ENCODE data around the gene OSTN.
A peak's percentile ranks its signal among the peaks of the same experiment; 100 is the strongest.
"Not testable (repeated sequence)": the region's sequence is repeated elsewhere in the genome, so short reads cannot be mapped to it uniquely, and the experiment has no call there.

Gene OSTN, protein sequence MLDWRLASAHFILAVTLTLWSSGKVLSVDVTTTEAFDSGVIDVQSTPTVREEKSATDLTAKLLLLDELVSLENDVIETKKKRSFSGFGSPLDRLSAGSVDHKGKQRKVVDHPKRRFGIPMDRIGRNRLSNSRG

DNA sequence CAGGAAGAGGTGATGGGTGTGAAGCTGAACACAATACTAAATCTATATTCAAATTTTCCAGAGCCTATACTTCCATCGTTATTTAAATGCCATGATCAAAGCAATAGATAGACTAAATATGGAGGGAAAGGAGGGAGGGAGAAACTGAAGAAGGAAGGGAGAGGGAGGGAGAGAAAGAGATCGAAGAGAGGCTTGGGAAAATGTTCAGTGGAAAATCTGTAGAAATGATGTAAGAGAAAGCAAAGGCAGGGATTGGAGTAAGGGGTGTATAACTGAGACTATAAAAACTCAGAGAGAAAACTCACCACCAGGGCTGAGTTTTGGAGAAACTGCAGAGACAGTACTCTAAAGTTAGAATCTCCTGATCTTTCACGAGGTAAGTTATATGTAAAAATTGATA lies at the start of gene OSTN:
OSTN (plus strand) TSS at position 310 of the 400 bp plus-strand sequence. CDS start 13,292 bp downstream, outside the sequence.
- DNase-seq (ENCODE audit: low spot score), result no peak

DNA sequence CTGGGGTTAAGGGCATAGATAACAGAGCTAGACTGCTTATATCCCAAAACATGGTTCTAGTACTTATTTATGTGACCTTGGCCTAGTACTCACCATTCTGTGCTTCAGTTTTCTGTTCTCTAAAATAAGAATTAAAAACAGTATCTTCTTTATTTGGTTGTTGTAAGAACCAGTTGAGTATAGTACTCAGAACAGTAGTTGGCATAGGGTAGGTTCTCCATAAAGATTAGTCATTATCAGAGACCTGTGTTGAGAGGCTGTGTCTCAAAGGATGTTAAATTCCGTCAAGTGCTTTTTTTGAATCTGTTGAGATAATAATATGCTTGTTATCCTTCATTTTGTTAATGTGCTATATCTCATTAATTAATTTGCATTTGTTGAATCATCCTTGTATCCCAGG lies 47.4 kb upstream of the OSTN start:
- DNase-seq (ENCODE audit: low spot score), result no peak

DNA sequence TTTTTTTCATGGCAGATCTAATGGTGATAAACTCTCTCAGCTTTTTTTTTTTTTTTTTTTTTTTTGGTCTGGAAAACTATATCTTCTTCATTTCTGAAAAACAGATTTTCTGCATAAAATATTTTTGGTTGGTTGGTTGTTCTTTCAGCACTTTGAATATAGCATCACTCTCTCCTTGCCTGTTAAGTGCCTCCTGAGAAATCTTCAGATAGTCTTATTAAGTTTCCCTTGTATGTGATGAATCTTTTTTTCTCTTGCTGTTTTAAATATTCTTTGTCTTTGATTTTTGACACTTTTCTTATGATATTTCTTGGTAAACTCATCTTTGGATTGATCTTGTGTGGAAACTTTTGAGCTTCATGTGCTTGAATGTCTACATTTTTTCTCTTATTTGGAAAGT lies 44.2 kb upstream of the OSTN start:
- no peak for DNase-seq (ENCODE audit: low spot score)

DNA sequence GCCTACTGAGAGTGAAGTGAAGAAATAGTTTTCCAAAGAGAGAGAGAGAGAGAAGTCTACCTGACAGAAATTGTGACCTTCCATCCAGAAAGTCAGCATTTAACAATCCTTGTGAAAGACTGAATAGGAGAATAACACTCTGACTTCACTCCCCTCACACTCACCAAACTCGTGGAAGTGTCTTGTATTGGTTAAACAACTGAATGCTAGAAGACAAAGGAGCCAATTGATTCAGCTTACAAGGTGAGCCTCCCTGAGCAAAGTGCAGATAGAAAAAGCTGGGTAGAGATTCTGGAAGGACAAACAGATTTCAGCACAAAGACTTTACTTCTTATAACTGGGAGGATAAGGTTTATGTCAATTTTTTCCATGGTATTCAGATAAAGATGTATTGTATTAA lies 40.8 kb upstream of the OSTN start:
- DNase-seq (ENCODE audit: low spot score), result peak; percentile 10

DNA sequence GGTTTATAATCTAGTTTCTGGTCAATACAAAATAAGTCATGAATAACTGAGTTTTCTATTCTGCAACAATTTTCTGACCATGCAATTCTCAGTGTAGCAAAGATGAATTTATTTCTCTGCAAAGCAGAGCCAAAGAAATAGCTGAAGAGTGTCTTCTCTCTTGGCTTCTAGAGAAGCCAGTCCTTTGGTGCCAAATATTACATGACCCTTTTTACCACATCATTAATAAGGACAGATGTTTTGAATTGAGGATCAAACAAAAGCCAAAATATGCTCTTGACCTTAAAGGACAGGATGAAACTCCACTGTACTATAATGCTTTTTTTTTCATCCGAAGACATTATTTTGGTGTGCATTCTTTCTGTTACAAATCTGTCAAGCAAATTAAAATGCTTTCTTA lies 40.2 kb upstream of the OSTN start:
- DNase-seq (ENCODE audit: low spot score), result no peak

DNA sequence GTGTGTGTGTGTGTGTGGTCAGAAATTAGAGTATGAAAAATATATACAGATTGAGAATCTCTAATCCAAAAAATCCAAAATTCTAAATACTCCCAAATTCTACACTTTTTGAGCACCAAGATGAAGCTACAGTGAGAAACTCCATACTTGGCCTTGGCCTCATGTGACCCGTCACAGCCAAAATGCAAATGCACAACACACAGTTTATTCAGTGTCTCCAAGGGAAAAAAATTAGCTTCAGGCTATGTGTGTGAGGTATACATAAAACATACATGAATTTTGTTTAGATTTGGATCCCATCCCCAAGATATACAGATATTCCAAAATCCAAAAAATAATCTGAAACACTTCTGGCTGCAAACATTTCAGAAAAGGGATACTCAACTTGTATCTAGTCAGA lies 33.2 kb upstream of the OSTN start:
- no peak for DNase-seq (ENCODE audit: low spot score)

DNA sequence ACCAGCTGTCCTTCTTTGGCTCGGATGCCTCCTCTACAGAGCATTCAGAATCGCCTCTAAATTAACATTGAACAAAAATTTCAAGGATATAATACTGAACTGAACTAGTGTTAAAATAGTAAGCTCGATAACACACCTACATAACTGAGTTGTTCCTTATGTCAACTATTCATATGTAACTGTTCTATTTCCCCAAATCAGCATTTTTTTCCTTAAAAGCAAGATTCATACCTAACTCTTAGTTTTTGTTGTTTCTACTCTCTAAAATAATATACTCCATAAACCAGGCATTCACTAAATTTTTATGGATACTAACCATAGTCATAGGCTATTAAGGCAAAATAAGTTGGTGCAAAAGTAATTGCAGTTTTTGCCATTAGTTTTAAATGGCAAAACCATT lies 32.7 kb upstream of the OSTN start:
- no peak for DNase-seq (ENCODE audit: low spot score)

DNA sequence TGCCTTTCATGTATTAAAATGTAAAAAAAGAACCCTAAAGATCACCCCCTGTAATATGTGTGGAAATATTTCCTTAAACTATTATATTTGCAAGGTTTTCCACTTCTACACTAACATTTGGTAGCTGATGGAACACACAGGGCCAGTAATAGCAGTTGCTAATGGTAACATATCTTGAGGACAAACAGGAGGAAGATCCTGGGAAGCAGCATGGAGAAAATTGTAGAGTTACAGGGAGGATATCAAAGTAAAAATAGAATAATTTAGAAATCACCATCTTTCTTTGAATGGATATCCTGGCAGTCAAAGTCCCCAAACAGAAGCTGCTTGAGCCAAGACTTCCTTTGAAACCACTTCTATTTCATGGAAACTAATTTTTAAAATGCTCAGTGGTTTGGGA lies 29.5 kb upstream of the OSTN start:
- no peak for DNase-seq (ENCODE audit: low spot score)

DNA sequence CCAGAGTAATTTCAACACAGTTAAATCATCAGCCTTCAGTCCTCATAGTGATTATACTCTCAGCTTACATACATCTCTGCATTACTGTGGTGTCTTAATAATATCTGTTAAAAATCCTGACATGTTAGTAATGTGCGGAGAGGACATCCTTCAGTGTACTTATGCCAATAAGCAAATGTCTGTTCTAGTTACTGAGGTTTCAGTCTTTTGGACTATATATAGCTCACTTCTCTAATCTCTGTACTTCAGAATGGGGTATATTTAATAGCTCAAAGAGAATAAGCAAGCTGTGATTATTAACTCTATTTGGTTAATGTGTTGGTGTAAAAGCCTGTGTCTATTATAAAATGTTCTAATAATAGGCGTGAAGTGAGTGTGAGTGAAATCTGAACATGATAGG lies 28.9 kb upstream of the OSTN start:
- DNase-seq (ENCODE audit: low spot score), result no peak

DNA sequence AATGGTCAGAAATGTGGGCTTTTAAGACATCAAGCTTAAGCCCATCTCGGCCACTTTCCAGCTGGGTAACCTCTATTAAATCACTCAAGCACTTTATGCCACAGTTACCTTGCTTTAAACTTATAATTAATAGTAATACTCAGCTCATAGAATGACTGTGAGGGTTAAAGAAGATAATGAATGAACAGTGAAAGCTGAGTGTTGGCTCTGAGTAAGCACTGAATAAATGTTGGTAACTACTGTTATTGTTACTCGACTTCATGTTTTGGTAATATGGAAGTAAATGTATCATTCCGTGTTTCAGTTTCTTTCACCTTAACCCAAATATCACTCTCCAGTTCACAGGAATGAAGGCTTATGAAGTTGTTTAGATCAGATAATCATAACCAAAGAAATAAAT lies 23.9 kb upstream of the OSTN start:
- no peak for DNase-seq (ENCODE audit: low spot score)

DNA sequence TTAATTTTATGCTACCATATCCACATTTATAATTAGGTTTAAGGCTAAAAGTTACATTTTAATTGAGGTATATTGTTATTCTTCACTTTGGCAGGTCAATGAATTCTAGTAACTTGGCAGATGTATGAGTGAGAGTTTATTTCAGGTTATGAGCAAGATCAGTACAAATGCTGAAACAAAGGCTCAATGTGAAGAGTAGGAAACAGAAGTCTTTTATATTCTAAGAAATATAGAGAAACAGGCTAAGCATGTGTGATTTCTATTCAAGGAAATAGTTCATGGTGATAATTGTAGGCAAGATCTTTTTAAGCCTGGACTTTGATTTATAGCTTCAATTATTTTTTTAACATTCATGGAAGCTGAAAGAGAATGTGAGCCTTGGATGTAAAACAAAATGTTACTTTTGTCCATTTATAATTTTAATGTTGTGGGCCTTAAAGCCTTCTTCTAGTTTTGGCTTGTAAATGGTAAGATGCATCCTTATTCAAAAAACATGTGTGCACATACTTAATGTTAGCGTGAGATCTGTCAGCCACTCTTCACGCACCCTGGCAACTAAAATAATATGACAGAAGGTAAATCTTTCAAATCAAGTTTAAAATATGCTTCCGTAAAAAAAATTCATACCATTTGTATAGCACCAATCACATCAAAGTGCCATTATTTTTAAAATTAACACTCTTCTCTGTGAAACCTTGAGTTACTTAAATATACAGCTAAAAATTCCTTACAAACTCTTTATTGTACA lies 22.8 kb upstream of the OSTN start:
- DNase-seq (ENCODE audit: low spot score), result no peak

DNA sequence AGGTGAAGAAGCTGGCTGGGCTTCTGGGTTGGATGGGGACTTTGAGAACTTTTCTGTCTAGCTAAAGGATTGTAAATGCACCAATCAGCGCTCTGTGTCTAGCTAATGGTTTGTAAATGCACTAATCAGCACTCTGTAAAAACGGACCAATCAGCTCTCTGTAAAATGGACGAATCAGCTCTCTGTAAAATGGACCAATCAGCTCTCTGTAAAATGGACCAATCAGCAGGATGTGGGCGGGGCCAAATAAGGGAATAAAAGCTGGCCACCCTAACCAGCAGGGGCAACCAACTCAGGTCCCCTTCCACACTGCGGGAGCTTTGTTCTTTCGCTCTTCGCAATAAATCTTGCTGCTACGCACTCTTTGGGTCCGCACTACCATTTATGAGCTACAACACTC lies 13.7 kb upstream of the OSTN start:
- DNase-seq (ENCODE audit: low spot score), result not testable (repeated sequence)

DNA sequence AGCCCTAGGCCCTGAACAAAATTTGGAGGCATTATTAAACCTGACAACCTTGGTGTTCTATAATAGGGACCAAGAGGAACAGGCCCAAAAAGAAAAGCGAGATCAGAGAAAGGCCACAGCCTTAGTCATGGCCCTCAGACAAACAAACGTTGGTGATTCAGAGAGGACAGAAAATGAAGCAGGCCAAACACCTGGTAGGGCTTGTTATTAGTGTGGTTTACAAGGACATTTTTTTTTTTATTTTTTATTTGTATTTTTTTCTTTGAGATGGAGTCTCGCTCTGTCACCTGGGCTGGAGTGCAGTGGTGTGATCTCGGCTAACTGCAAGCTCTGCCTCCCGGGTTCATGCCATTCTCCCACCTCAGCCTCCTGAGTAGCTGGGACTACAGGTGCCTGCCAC lies 10.8 kb upstream of the OSTN start:
- DNase-seq (ENCODE audit: low spot score), result not testable (repeated sequence)

DNA sequence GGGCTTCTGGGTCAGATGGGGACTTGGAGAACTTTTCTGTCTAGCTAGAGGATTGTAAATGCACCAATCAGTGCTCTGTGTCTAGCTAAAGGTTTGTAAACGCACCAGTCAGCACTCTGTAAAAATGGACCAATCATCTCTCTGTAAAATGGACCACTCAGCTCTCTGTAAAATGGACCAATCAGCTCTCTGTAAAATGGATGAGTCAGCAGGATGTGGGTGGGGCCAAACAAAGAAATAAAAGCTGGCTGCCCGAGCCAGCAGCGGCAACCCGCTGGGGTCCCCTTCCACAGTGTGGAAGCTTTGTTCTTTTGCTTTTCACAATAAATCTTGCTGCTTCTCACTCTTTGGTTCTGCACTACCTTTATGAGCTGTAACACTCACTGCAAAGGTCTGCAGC lies 6.8 kb upstream of the OSTN start:
- DNase-seq (ENCODE audit: low spot score), result not testable (repeated sequence)

DNA sequence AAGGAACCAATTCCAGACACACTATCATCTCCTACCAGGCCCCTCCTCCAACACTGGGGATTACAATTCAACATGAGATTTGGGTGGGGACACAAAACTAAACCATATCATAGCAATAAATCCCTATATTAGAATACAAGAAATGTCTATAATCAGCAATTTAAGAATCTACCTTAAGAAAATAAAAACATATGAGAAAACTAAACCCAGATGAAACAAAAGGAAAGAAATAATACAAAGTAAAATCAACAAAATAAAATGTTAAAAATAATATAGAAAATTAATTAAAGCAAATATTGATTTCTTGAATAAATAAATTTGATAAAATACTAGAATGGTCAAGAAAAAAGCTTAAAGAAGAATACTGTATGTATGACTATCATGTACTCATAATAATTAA lies 6.1 kb upstream of the OSTN start:
- no peak for DNase-seq (ENCODE audit: low spot score)

DNA sequence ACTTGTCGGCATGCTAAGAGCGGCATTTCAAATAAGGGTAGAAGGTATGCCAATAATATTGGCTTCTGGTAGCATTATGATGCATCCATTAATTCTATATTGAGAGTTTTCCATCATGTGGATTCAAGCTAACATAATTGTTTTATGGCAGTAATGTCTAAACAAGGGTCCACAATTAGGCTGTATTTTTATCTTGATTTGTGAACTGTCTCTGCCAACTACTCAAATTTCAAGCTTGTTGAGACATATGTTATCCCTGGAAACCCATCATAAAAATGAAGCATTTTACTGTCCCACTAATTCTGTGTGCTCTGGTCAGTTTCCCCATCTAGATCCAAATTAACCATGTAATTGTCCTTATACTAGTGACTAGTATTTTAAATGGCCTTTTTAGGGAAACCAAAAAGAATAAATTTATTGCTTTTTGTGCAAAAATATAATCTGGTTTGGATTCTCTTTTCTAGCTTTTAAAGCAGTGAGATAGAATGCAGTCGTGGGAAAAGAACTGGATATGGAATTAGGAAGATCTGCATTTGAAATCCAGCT lies 1.2 kb upstream of the OSTN start:
- no peak for DNase-seq (ENCODE audit: low spot score)

DNA sequence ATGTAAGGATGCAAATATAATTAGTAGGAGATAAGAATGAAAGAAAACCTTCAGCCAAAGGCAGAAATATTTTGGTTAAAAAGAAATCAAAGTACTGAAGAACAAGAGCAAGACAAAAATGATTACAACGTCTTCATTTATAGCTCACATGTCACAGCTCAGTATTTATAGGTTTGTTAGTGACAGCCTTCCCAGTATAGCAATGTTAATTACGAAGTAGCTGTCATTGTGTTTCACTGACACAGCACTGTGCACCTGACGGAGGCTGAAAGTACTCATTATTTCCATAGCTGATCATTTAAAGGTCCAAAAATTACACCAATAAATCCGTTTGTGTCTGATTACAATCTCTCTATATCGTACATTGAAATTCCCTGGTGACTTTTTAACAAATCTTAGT lies 561 bp upstream of the OSTN start:
- no peak for DNase-seq (ENCODE audit: low spot score)

DNA sequence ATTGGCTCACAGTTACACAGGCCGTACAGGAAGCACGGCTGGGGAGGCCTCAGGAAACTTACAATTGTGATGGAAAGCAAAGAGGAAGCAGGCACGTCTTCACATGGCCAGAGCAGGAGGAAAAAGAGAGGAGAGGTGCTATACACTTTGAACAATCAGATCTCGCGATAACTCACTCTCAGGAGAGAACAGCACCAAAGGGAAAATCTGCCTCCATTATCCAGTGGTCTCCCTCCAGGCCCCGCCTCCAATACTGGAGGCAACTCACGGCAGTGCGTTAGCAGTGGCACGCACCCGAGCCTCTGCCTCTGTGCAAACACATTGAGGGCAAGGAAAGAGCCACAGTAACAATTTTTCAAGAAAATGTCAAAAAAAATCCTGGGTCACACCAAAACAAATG lies 11.0 kb downstream of the OSTN start:
- DNase-seq (ENCODE audit: low spot score), result no peak

DNA sequence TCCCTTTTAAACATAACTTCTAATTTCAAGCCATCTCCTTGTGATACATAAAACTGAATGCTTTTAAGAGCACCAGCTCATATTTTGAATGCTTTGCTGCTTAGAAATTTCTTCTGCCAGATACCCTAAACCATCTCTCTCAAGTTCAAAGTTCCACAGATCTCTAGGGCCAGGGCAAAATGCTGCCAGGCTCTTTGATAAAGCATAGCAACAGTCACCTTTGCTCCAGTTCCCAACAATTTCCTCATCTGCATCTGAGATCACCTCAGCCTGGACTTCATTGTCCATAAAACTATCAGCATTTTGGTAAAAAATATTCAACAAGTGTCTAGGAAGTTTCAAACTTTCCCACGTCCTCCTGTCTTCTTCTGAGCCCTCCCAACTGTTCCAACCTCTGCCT lies 17.5 kb downstream of the OSTN start:
- no peak for DNase-seq (ENCODE audit: low spot score)

DNA sequence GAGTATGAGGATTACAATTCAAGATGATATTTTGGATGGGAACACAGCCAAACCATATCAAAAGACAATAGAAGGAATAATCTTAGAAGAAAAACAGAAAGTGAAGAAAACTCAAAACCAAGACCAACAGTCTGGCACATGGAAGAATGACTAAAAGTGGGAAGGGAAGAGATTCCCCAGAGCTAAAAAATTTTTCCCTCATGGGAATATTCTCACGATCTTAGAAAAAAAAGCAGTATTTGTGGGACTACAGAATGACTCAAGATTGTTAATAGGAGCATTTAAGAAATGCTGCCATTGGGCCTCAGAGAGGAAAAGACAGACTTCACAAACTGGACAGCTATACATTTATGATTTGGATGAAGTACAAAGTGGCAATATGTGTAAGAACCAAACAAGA lies 18.3 kb downstream of the OSTN start:
- no peak for DNase-seq (ENCODE audit: low spot score)

DNA sequence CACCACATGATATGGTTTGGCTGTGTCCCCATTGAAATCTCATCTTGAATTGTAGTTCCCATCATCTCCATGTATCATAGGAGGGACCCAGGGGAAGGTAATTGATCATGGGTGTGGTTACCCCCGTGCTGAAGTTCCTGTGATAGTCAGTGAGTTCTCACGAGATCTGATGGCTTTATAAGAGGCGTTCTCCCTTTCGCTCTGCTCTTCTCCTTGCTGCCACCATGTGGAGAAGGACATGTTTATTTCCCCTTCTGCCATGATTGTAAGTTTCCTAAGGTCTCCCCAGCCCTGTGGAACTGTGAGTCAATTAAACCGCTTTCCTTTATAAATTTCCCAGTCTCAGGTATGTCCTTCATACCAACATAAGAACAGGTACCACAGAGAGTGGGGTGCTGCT lies 21.9 kb downstream of the OSTN start:
- DNase-seq (ENCODE audit: low spot score), result no peak

DNA sequence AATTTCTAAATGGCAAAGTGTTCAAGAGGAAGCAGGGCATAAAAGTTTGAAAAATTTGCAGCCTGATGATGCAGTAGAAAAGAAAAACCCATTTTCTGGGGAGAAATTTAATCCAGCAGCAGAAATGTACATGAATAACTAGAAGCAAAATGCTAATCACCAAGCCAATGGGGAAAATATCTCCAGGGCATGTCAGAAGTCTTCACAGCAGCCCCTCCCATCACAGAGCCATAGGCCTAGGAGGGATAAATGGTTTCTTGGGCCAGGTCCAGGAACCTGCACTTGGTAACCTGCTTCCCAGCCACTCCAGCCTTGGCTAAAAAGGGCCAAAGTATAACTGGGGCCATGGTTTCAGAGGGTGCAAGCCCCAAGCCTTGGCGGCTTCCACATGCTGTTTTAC lies 22.6 kb downstream of the OSTN start:
- DNase-seq (ENCODE audit: low spot score), result no peak

DNA sequence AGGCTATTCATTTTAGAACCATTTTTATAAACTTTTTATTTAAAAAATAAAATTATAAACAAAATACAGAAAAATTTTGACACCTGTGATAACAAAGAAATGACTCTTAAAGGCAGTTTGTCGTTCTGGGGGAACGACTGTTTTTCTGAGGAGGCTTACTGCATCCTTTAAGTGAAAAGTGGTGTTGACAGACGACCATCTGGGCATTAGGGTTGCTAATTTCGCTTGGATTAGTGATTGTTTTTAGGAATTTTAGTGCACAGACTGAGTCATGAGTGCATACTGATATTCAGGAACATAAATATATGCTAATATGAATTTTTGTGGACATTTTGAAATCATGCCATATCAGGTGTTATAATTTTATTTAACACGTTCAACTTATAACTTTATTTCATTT lies 28.5 kb downstream of the OSTN start:
- no peak for DNase-seq (ENCODE audit: low spot score)

DNA sequence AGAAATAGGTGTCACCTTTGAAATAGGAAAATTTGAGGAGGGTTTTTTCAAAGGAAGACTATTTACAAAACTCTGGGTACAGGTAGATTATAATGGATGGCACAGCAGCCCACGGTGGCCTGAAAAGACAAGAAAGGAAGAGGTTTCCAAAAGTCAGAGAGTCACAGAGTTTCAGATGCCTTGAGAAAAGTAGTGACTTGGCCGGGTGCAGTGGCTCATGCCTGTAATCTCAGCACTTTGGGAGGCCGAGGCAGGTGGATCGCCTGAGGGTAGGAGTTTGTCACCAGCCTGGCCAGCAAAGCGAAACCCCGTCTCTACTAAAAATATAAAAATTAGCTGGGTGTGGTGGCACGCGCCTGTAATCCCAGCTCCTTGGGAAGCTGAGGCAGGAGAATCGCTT lies 35.2 kb downstream of the OSTN start:
- no peak for DNase-seq (ENCODE audit: low spot score)

Data from HuH-7 (cell line).